Activated CD4-positive, alpha-beta T cell treated with anti-CD3 and anti-CD28 coated beads, Interleukin-2, amount 50 U/mL, for 48 hours (primary cell): Measurements from ENCODE around the gene CPT1A.
A peak's percentile ranks its signal among the peaks of the same experiment; 100 is the strongest.

Experiments
- DNase-seq, 2 experiments: peaks; one replicate each; pipeline ENCODE4 v3.0.0-alpha.2; 2020

Gene CPT1A

GRCh38 chr11:68828155-68828931 lies 13.4 kb downstream of the CPT1A start:
- no peak for DNase-seq

- no peak for DNase-seq
Measured at GRCh38 chr11:68827733-68828132, 14.0 kb downstream of the CPT1A start.

GRCh38 chr11:68826726-68827125 lies 15.0 kb downstream of the CPT1A start:
- DNase-seq = no peak

DNA sequence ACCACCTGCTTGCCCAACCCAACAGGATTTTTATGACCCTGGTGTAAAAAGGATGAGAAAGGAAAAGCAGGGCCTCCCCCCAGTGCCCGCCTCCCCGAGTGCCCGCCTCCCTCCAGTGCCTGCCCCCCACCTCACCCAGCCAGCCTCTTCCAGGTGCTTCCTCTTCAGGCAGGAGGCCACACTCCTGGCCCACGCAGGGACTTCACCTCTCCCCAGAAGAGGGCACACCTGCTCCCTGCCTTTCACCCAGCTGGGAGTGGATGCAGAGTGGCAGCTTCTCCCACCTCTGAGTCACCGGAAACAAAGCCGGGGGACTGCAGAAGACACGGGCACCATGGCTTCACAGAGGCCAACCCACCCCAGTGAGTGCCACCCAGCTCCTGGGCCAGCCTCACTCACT lies 16.1 kb downstream of the CPT1A start:
- peak; percentile 27 to 51 for DNase-seq

DNA sequence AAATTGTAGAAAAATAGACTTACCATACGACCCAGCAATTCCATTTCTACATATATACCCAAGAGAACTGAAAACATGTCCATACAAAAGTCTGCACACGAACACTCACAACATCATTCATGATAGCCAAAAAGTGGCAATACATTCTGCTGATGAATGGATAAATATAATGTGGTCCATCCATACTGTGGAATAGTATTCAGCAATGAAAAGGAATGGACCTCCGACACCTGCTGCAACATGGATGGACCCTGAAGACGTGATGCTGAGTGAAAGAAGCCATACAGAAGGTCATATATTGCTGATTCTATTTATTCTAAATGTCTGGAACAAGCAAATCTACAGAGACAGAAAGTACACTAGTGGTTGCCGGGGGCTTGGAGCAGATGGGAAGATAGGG lies 19.2 kb downstream of the CPT1A start:
- no peak for DNase-seq

DNA sequence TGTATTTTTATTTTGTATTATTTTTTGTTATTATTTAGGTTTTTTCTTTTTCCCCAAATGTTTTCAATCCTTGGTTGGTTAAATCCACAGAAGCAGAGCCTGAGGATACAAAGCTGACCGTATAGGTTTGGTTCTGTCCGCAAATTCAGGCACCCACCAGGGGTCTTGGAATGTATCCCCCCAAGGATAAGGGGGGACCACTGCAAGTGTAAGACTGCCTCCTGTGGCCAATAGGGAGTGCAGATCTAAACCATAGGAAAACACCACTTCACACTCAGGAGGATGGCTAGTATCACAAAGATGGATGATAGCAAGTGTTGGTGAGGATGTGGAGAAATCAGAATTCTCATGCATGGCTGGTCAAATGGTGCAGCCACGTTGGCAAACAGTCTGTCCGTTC lies 20.0 kb downstream of the CPT1A start:
- no peak for DNase-seq

GRCh38 chr11:68819362-68819761 lies 22.4 kb downstream of the CPT1A start:
- DNase-seq = no peak

DNA sequence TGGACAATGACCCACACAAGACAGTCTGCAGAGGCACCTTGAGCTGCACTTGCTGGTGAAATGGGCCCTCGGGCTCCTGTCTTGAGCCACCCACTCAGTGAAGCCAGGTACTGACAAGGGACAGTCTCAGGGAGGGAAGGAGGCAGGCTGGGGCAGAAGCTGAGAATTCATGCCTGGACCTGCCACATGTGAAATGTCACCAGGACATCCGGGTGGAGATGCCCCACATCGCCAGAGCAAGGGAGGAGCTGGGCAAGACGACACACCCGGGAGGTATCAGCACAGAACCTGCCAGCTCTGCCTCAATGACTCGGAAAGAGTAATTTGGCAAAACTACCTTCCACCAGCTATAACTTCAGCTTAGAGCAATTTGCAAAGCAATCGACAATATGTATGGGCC lies 23.5 kb downstream of the CPT1A start:
- DNase-seq = no peak

GRCh38 chr11:68817554-68817953 lies 24.2 kb downstream of the CPT1A start:
- DNase-seq = no peak

DNA sequence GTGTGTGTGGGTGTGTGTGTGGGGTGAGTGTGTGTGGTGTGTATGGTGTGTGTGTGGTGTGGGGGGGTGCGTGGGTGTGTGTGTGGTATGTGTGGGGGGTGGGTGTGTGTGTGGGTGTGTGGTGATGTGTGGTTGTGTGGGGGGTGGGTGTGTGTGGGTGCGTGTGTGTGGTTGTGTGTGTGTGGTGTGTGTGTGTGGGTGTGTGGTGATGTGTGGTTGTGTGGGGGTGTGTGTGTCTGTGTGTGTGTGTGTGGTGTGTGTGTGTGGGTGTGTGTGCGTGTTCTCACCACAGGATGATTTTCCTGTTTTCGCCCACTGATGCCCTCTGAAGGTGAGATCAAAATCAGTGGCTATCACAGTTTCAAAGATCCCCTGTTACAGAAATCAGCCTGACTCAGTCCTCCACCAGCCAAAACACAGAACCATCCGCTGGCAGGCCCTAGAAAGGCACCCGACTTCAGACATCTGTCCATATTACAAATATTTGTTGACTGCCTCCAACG lies 24.7 kb downstream of the CPT1A start:
- peak; percentile 11 to 21 for DNase-seq

GRCh38 chr11:68816251-68816776 lies 25.4 kb downstream of the CPT1A start:
- no peak for DNase-seq

- DNase-seq = no peak
Measured at GRCh38 chr11:68813773-68814172, 27.9 kb downstream of the CPT1A start.

GRCh38 chr11:68812526-68812925 lies 29.2 kb downstream of the CPT1A start:
- DNase-seq = no peak

GRCh38 chr11:68810164-68810563 lies 31.6 kb downstream of the CPT1A start:
- no peak for DNase-seq

DNA sequence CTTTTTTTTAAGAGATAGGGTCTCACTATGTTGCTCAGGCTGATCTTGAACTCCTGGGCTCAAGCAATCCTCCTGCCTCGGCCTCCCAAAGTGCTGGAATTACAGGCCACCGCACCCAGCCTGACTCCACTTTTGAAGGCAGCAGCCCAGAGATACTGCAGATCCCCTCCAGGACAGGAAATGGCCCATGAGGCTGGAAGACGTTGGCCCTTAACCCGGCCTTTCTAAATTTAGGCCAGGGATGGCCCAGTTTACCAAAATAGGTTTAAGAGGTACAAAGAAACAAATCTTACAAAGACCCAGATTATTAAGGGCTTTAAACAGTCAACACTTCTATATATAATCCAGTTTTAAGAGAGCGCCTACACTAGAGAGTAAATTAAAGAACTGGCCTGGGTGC lies 32.2 kb downstream of the CPT1A start:
- no peak for DNase-seq

GRCh38 chr11:68808787-68809186 lies 32.9 kb downstream of the CPT1A start:
- DNase-seq = no peak

GRCh38 chr11:68806931-68807844 lies 34.5 kb downstream of the CPT1A start:
- DNase-seq = no peak

- no peak for DNase-seq
Measured at GRCh38 chr11:68804786-68805185, 36.9 kb downstream of the CPT1A start.

DNA sequence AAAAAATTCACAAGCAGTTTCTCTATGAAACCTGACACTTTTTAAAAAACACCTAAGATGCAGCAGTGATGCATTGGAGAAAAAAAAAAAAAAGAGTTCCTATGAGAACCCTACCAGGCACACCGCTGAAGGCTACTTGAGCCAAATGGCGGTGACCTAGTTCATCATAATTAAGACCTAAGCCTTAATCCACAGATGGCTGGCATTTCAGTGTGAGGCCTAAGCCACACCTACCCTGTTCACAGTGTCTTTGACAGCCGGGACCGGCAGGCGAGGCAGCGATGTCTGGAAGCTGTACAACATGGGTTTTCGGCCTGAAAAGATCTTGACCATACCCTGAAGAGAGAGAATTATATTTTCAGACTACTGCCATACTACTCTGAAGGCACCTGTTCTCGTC lies 38.0 kb downstream of the CPT1A start:
- no peak for DNase-seq

DNA sequence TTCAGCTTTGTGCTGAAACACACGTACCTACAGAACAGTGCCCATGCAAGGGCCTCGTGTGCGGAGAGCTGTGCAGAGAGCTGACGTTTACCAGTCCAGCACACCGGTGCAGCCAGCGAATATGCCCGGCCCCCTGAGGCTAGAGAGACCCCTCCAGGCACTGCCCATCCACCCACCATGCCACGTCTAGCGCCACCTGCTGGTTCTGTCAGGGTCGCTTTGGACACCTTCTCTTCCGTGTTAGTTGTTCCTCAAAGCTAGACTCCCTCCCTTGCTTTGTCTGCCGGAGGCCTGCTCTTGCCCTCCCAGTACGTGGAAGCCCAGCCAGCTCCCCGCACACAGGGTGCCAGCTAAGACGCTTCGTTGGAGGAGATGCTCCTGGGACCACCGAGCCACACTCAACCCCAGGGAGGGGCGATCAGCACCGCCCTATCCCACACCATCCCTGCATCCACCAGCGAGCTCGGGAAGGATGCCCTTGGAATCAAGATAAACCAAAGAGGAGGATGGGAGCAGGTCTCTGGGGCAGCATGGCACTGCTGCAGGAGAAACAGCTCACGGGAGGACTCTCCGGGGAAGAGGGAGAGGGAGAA lies 43.4 kb downstream of the CPT1A start:
- peak; percentile 55 to 62 for DNase-seq

GRCh38 chr11:68796801-68797200 lies 44.9 kb downstream of the CPT1A start:
- DNase-seq = no peak

- DNase-seq = no peak
Measured at GRCh38 chr11:68792400-68792966, 49.2 kb downstream of the CPT1A start.

- DNase-seq = no peak
Measured at GRCh38 chr11:68784653-68785052, 57.1 kb downstream of the CPT1A start.
